Pancreas (tissue), 10 donors: ENCODE measurements around the gene KLLN. TPM values are rescaled to one million over a fixed set of nuclear protein-coding genes. Genes with fewer than 3 reads are reported as not detected.
A peak's percentile ranks its signal among the peaks of the same experiment; 100 is the strongest.
"Not testable (repeated sequence)": the region's sequence is repeated elsewhere in the genome, so short reads cannot be mapped to it uniquely, and the experiment has no call there.

Source experiments
- ATAC-seq, 4 donors: fragments of 200-7000 bp; cut with Tn5 transposase; one replicate each; pipeline versions ENCODE4 v1.8.0 to v1.9.1; 2020; ENCODE audit warnings: mild to moderate bottlenecking in 4 of 4, moderate library complexity in 4 of 4
- DNase-seq, 6 donors: peaks; one replicate each; pipeline ENCODE4 v3.0.0-alpha.2; 2020
- FAIRE-seq: peaks from 2 replicates; lab custom pipeline; 2012; peaks lifted over from hg19 to GRCh38; lab: Jason Lieb, UNC
- H3K27ac ChIP-seq, 4 donors: fragments of 200-600 bp; sonication (generic); 1 replicate in 3 of 4; 2 replicates in 1 of 4; pipeline versions ENCODE4 v1.5.0 to v1.8.0; 2020
- H3K27me3 ChIP-seq, 4 donors: fragments of 200-600 bp; one replicate each; pipeline ENCODE4 v1.8.0; 2021
- H3K36me3 ChIP-seq, 3 donors: fragments of 200-600 bp; sonication (generic) in 1 of 3; one replicate each; pipeline versions ENCODE4 v1.5.0 to v1.8.0; 2020 to 2021
- H3K4me1 ChIP-seq, 3 donors: fragments of 200-600 bp; one replicate each; pipeline ENCODE4 v1.8.0; 2021
- H3K4me3 ChIP-seq, 4 donors: fragments of 200-600 bp; sonication (generic) in 2 of 4; one replicate each; pipeline versions ENCODE4 v1.5.0 to v1.8.0; 2020 to 2021
- H3K9me3 ChIP-seq, 4 donors: fragments of 200-600 bp; one replicate each; pipeline ENCODE4 v1.8.0; 2021
- CTCF ChIP-seq, 4 donors: fragments of 200-600 bp; sonication (generic) in 3 of 4; IDR thresholded peaks; one replicate each; pipeline versions ENCODE4 v1.5.0 to v1.8.0; 2021; ENCODE audit warnings: antibody characterized with exemption in 4 of 4
- WGBS, 2 donors: extraction: QIAGEN DNeasy Blood & Tissue Kit; methylation state at CpG; one replicate each; pipeline ENCODE4 v1.1.7; 2013; 5-methylcytosine and 5-hydroxymethylcytosine counted together
- intact Hi-C, 3 donors: fragments of 100-400 bp; cut with DNase I; formaldehyde crosslinking; loops; one replicate each; pipeline versions ENCODE4 v1.11.1 to v1.14.2; 2022
- polyA plus RNA-seq, 2 donors: library from polyadenylated mRNA; stranded (reverse); fragments of 200-250 nt; gene quantifications; one replicate each; pipeline ENCODE4 v1.2.3, GENCODE V29; 2013
- total RNA-seq, 6 donors: library from RNA; stranded (reverse); fragmentation: NEBNext Ultra II Directional in 4 of 6; extraction: Animal tissue kit (Norgen Biotek cat#: 25700) in 4 of 6; gene quantifications; one replicate each; pipeline versions ENCODE4 v1.2.1 to v1.2.4, GENCODE V29; 2021 to 2023
- donor health status: healthy with polysubstance abuse.
- donor health status: DM: no; HTN: no; CAD: no; lungs with moderate emphysema.
- donor health status: DM: no; HTN: no; CAD: no.
- donor health status: control.
- donor health status: control.
- donor health status: Bipolar disorder and iron deficiency.
- donor health status: DM: yes; HTN: yes; CAD: no.
- donor health status: DM: no; HTN: no; CAD: no.
- donor health status: DM: no; HTN: no; CAD: no.
- donor health status: DM: yes; HTN: yes; CAD: no.

KLLN gene
- total RNA-seq (under 1 TPM; 0.09 to 0.35 (median 0.26) TPM), polyA plus RNA-seq (under 1 TPM; 0.23 TPM)

- TF ChIP-seq CTCF (IDR thresholded peaks at IDR 0.05), result no peak
- FAIRE-seq, result no peak
- ATAC-seq, result peak; percentile 59 to 77 (median 71)
- Histone ChIP-seq H3K36me3 (no peaks in the 10 kb centered on the region), H3K27ac (peak within 1 kb of the TSS; percentile 76 to 98 (median 95)), H3K9me3 (no peaks in the 10 kb centered on the region), H3K27me3 (no peaks in the 10 kb centered on the region), H3K4me1 (peaks cover 4 to 11% (median 7%) of the 10 kb centered on the region in 3 donors), H3K4me3 (peak within 1 kb of the TSS; percentile 77 to 99 (median 91))
- intact Hi-C loops, result no loop called here
- 0 to 1% methylated on average over 51 to 89 of the region's 89 CpGs for WGBS, 2 donors
- DNase-seq, result peak; percentile 87 to 94 (median 90)
Observed at GRCh38 chr10:87863053-87863943, at the start of gene KLLN, which contains the start of gene PTEN. Gene KLLN (minus strand): TSS chr10:87863533. CDS start chr10:87862487, 1,046 bp downstream. Gene PTEN (plus strand): TSS chr10:87863625. CDS start chr10:87864470, 845 bp downstream.

GRCh38 chr10:87903396-87903795 is 40.1 kb upstream of the KLLN start:
- WGBS, 2 donors, result 97 to 98% methylated on average over 8 of the region's 8 CpGs
- peaks cover 0 to 12% (median 5%) of the 10 kb centered on the region in 3 donors for H3K4me1 ChIP-seq
- H3K27ac ChIP-seq, H3K36me3 ChIP-seq, ATAC-seq, H3K4me3 ChIP-seq, H3K27me3 ChIP-seq, H3K9me3 ChIP-seq, DNase-seq, FAIRE-seq, intact Hi-C loops: not testable (repeated sequence)

- H3K27ac ChIP-seq, FAIRE-seq, H3K4me3 ChIP-seq, intact Hi-C loops, DNase-seq, H3K36me3 ChIP-seq, H3K9me3 ChIP-seq, H3K27me3 ChIP-seq, ATAC-seq: not testable (repeated sequence)
- peaks cover 0 to 13% (median 11%) of the 10 kb centered on the region in 3 donors for H3K4me1 ChIP-seq
- WGBS, 2 donors, result 98 to 99% methylated on average over 8 of the region's 8 CpGs
Observed at GRCh38 chr10:87897957-87898356, 34.6 kb upstream of the KLLN start.

GRCh38 chr10:87896216-87896615 is 32.9 kb upstream of the KLLN start:
- WGBS, 2 donors, result 23 to 25% methylated on average over 2 of the region's 2 CpGs
- no peak overlapping the region for H3K27ac ChIP-seq
- no peaks in the 10 kb centered on the region for H3K9me3 ChIP-seq
- peaks cover 0 to 13% (median 11%) of the 10 kb centered on the region in 3 donors for H3K4me1 ChIP-seq
- DNase-seq (no peak), ATAC-seq (peak in 2 of 4 donors; percentile 31 to 35), FAIRE-seq (no peak)
- intact Hi-C loops, result no loop called here
- TF ChIP-seq CTCF (IDR thresholded peaks at IDR 0.05), result no peak
- H3K27me3 ChIP-seq, result no peaks in the 10 kb centered on the region
- H3K36me3 ChIP-seq, result no peaks in the 10 kb centered on the region
- H3K4me3 ChIP-seq, result no peak overlapping the region

- intact Hi-C loops, result no loop called here
- ATAC-seq, result no peak
- no peaks in the 10 kb centered on the region for H3K36me3 ChIP-seq
- no peaks in the 10 kb centered on the region for H3K27me3 ChIP-seq
- no peak for FAIRE-seq
- no peak overlapping the region for H3K4me3 ChIP-seq
- no peak for TF ChIP-seq CTCF (IDR thresholded peaks at IDR 0.05)
- H3K4me1 ChIP-seq, result peaks cover 0 to 13% (median 11%) of the 10 kb centered on the region in 3 donors
- 74 to 87% methylated on average over 1 of the region's 1 CpG for WGBS, 2 donors
- DNase-seq, result no peak
- H3K9me3 ChIP-seq, result no peaks in the 10 kb centered on the region
- no peak overlapping the region for H3K27ac ChIP-seq
Observed at GRCh38 chr10:87895430-87895829, 32.1 kb upstream of the KLLN start.
